Hematopoietic multipotent progenitor cell treated with erythropoietin and hydrocortisone succinate and interleukin-3 and kit ligand, for 15 days (in vitro differentiated cells): ENCODE measurements around the gene TBC1D22A.

Experiments used
- DNase-seq: peaks from one replicate; pipeline ENCODE4 v3.0.0-alpha.2; 2015; ENCODE audit warnings: low spot score

TBC1D22A gene

GRCh38 chr22:47013861-47014635 lies 251.6 kb downstream of the TBC1D22A start:
- DNase-seq: no peak

GRCh38 chr22:47014636-47015345 lies 252.3 kb downstream of the TBC1D22A start:
- DNase-seq: no peak

- no peak for DNase-seq
These were observed 253.2 kb downstream of the TBC1D22A start for GRCh38 chr22:47015589-47016178.

- DNase-seq: no peak
These were observed 254.2 kb downstream of the TBC1D22A start for GRCh38 chr22:47016631-47017030.

GRCh38 chr22:47017245-47017644 lies 254.8 kb downstream of the TBC1D22A start:
- DNase-seq: no peak

GRCh38 chr22:47018010-47018910 lies 255.8 kb downstream of the TBC1D22A start:
- DNase-seq: no peak

- no peak for DNase-seq
These were observed 256.8 kb downstream of the TBC1D22A start for GRCh38 chr22:47019012-47019790.

- no peak for DNase-seq
These were observed 257.7 kb downstream of the TBC1D22A start for GRCh38 chr22:47020166-47020565.

- no peak for DNase-seq
These were observed 259.1 kb downstream of the TBC1D22A start for GRCh38 chr22:47021371-47022074.

GRCh38 chr22:47022075-47022473 lies 259.6 kb downstream of the TBC1D22A start:
- DNase-seq: no peak

- DNase-seq: no peak
These were observed 260.0 kb downstream of the TBC1D22A start for GRCh38 chr22:47022475-47022874.

- no peak for DNase-seq
These were observed 261.4 kb downstream of the TBC1D22A start for GRCh38 chr22:47023871-47024270.

GRCh38 chr22:47027766-47028165 lies 265.3 kb downstream of the TBC1D22A start:
- no peak for DNase-seq

GRCh38 chr22:47029244-47030074 lies 267.0 kb downstream of the TBC1D22A start:
- DNase-seq: no peak

- no peak for DNase-seq
These were observed 267.8 kb downstream of the TBC1D22A start for GRCh38 chr22:47030143-47030661.

- no peak for DNase-seq
These were observed 268.6 kb downstream of the TBC1D22A start for GRCh38 chr22:47030881-47031627.

GRCh38 chr22:47031628-47031915 lies 269.1 kb downstream of the TBC1D22A start:
- no peak for DNase-seq

- DNase-seq: no peak
These were observed 269.9 kb downstream of the TBC1D22A start for GRCh38 chr22:47032091-47032943.
